GM06990 (cell line): ENCODE results near the gene THAP10.

ENCODE experiments used
- DNase-seq: peaks from one replicate; pipeline ENCODE4 v3.0.0-alpha.2; 2011; ENCODE audit not compliant: insufficient read length; ENCODE audit errors: extremely low read depth
- H3K27me3 ChIP-seq: replicated peaks from 2 replicates; pipeline ENCODE4 v1.6.0; 2011; ENCODE audit warnings: low read length; ENCODE audit not compliant: control insufficient read depth, insufficient read depth
- H3K36me3 ChIP-seq: 2 replicates; pipeline ENCODE4 v1.5.1; 2011; ENCODE audit warnings: low read length; ENCODE audit not compliant: control insufficient read depth, insufficient read depth
- H3K4me3 ChIP-seq: replicated peaks from 2 replicates; pipeline ENCODE4 v1.5.1; 2011; ENCODE audit warnings: low read depth, mild to moderate bottlenecking, control low read depth, low read length
- CTCF ChIP-seq: IDR thresholded peaks from 2 replicates; pipeline ENCODE4 v1.5.1; 2011; ENCODE audit warnings: low read length, control low read depth, mild to moderate bottlenecking, inconsistent platforms; ENCODE audit not compliant: insufficient read depth, poor library complexity, severe bottlenecking

THAP10 gene

GRCh38 chr15:70912187-70912586, 20.0 kb upstream of the THAP10 start:
- Histone ChIP-seq H3K4me3 (no peak overlapping the region), H3K27me3 (no peaks in the 10 kb centered on the region), H3K36me3 (no peaks in the 10 kb centered on the region)
- DNase-seq, result no peak
- no peak for TF ChIP-seq CTCF

GRCh38 chr15:70910958-70911357, 18.7 kb upstream of the THAP10 start:
- no peak for DNase-seq
- H3K4me3 ChIP-seq, result no peak overlapping the region
- no peaks in the 10 kb centered on the region for H3K36me3 ChIP-seq
- H3K27me3 ChIP-seq, result no peaks in the 10 kb centered on the region
- TF ChIP-seq CTCF, result no peak

- no peak overlapping the region for H3K4me3 ChIP-seq
- no peaks in the 10 kb centered on the region for H3K27me3 ChIP-seq
- TF ChIP-seq CTCF, result no peak
- no peaks in the 10 kb centered on the region for H3K36me3 ChIP-seq
- DNase-seq, result no peak
Measured at GRCh38 chr15:70907784-70908471, 15.7 kb upstream of the THAP10 start.

GRCh38 chr15:70906842-70907241, 14.6 kb upstream of the THAP10 start:
- no peak overlapping the region for H3K4me3 ChIP-seq
- no peak for DNase-seq
- TF ChIP-seq CTCF, result no peak
- H3K27me3 ChIP-seq, result no peaks in the 10 kb centered on the region
- H3K36me3 ChIP-seq, result no peaks in the 10 kb centered on the region

- no peak for DNase-seq
Measured at GRCh38 chr15:70902107-70902506, 9.9 kb upstream of the THAP10 start.

More at GRCh38 chr15:70902107-70902506, 9.9 kb upstream of the THAP10 start:
- Histone ChIP-seq H3K36me3 (no peaks in the 10 kb centered on the region), H3K4me3 (no peak overlapping the region), H3K27me3 (no peaks in the 10 kb centered on the region)
- no peak for TF ChIP-seq CTCF
